HG03439 (cell line): ENCODE measurements around the gene CDKN2A.
A peak's percentile ranks its signal among the peaks of the same experiment; 100 is the strongest.

ENCODE experiments used
- ATAC-seq: cut with Tn5 transposase; IDR thresholded peaks from one replicate; pipeline ENCODE4 v1.9.1; 2021; ENCODE audit warnings: mild to moderate bottlenecking, moderate library complexity; ENCODE audit not compliant: unreplicated experiment

CDKN2A gene

GRCh38 chr9:22008384-22008716 lies 14.2 kb upstream of the CDKN2A start:
- ATAC-seq, result no peak

GRCh38 chr9:22005702-22006606 lies 11.8 kb upstream of the CDKN2A start:
- ATAC-seq, result no peak

GRCh38 chr9:22005021-22005701 lies 11.0 kb upstream of the CDKN2A start:
- no peak for ATAC-seq

- ATAC-seq, result no peak
Observed at GRCh38 chr9:22002038-22002437, 7.8 kb upstream of the CDKN2A start.

- ATAC-seq, result no peak
Observed at GRCh38 chr9:21998026-21998425, 3.8 kb upstream of the CDKN2A start.

GRCh38 chr9:21997480-21997879 lies 3.3 kb upstream of the CDKN2A start:
- no peak for ATAC-seq

GRCh38 chr9:21996858-21997257 lies 2.7 kb upstream of the CDKN2A start:
- ATAC-seq, result no peak

- no peak for ATAC-seq
Observed at GRCh38 chr9:21996438-21996837, 2.2 kb upstream of the CDKN2A start.

GRCh38 chr9:21995666-21996398 lies 1.6 kb upstream of the CDKN2A start:
- ATAC-seq, result no peak

- ATAC-seq, result peak; percentile 85
Observed at GRCh38 chr9:21995006-21995665, 944 bp upstream of the CDKN2A start.

GRCh38 chr9:21994556-21995005 lies 389 bp upstream of the CDKN2A start, which contains the start of gene CDKN2B-AS1:
CDKN2B-AS1 (plus strand) TSS chr9:21994791.
- peak; percentile 46 for ATAC-seq

GRCh38 chr9:21993007-21993406 lies 1.2 kb downstream of the CDKN2A start:
- ATAC-seq, result no peak

- no peak for ATAC-seq
Observed at GRCh38 chr9:21991072-21991959, 2.9 kb downstream of the CDKN2A start.

- no peak for ATAC-seq
Observed at GRCh38 chr9:21989440-21990189, 4.6 kb downstream of the CDKN2A start.

GRCh38 chr9:21988056-21988990 lies 5.9 kb downstream of the CDKN2A start:
- no peak for ATAC-seq

GRCh38 chr9:21985964-21986667 lies 8.1 kb downstream of the CDKN2A start:
- no peak for ATAC-seq

- no peak for ATAC-seq
Observed at GRCh38 chr9:21984101-21984500, 10.1 kb downstream of the CDKN2A start.

GRCh38 chr9:21983561-21983935 lies 10.6 kb downstream of the CDKN2A start:
- no peak for ATAC-seq
